AG04449 (cell line): ENCODE data around the gene WNK4.

Source experiments
- CTCF ChIA-PET: fragments of 350-600 bp; formaldehyde crosslinking; extraction: SDS; loops from one replicate; lab custom pipeline; 2021; ENCODE audit warnings: antibody characterized with exemption; lab: Yijun Ruan, JAX
- POLR2A ChIA-PET: fragments of 400-600, 350-600 bp; formaldehyde crosslinking; extraction: SDS; loops from one replicate; lab custom pipeline; 2020; ENCODE audit warnings: antibody characterized with exemption, inconsistent platforms; lab: Yijun Ruan, JAX
- DNase-seq: peaks from one replicate; pipeline ENCODE4 v3.0.0-alpha.2; 2010; ENCODE audit warnings: low read depth, low spot score
- H3K4me3 ChIP-seq: 2 replicates; pipeline ENCODE4 v1.5.1; 2011; ENCODE audit warnings: low read depth, mild to moderate bottlenecking, control low read depth, low read length
- CTCF ChIP-seq: IDR thresholded peaks from one replicate; pipeline ENCODE4 v1.5.1; 2011; ENCODE audit warnings: mild to moderate bottlenecking, moderate library complexity, low read length, control low read depth, inconsistent platforms; ENCODE audit not compliant: insufficient read depth; ENCODE audit errors: missing control alignments

The WNK4 gene

DNA sequence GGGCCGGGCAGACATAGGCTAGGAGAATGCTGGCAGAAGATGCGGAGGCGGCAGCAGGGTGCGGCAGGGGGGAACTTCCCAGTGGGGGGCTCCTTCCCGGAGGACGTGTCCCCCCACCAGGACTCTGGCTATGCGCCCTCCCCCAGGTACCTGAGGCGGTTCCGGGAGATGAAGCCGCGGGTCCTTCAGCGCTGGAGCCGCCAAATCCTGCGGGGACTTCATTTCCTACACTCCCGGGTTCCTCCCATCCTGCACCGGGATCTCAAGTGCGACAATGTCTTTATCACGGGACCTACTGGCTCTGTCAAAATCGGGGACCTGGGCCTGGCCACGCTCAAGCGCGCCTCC is 3.4 kb downstream of the WNK4 start:
- TF ChIP-seq CTCF: no peak
- ChIA-PET CTCF (interaction anchor here (1.0 to 1.4 kb wide), 2 partner anchors 20 to 40 kb away, joined by 4 to 6 read pairs; partner anchors contain the start of gene BECN1), POLR2A (interaction anchor here (0.6 to 1.4 kb wide), 3 partner anchors 10 to 13 kb away, joined by 3 to 5 read pairs (median 4); partner anchors contain the start of gene VPS25)
- no peak for DNase-seq
- peak overlapping the region; percentile 76 for H3K4me3 ChIP-seq

DNA sequence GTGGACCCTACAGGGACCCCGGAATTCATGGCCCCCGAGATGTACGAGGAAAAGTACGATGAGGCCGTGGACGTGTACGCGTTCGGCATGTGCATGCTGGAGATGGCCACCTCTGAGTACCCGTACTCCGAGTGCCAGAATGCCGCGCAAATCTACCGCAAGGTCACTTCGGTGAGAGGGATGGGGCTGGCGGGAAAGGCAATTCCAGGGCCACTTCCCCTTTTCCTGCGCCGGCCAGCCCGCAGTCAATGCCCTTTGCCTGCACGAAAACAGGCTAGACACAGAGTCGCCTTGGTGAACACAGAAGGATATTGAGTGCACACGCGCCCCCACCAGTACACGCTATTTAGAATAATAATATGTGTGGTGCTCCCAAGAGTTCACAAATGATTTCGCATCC is 4.0 kb downstream of the WNK4 start:
- no peak overlapping the region for H3K4me3 ChIP-seq
- CTCF ChIA-PET: no interaction called here
- no peak for DNase-seq
- TF ChIP-seq CTCF: no peak
- POLR2A ChIA-PET: no interaction called here

GRCh38 chr17:42784811-42785592 is 4.6 kb downstream of the WNK4 start:
- CTCF ChIA-PET: interaction anchor here (2.3 to 2.4 kb wide), 2 partner anchors 13 to 39 kb away, joined by 5 to 8 read pairs; partner anchors contain the start of genes BECN1, CNTD1 and COA3
- TF ChIP-seq CTCF: no peak
- DNase-seq: no peak
- POLR2A ChIA-PET: no interaction called here
- H3K4me3 ChIP-seq: no peak overlapping the region

DNA sequence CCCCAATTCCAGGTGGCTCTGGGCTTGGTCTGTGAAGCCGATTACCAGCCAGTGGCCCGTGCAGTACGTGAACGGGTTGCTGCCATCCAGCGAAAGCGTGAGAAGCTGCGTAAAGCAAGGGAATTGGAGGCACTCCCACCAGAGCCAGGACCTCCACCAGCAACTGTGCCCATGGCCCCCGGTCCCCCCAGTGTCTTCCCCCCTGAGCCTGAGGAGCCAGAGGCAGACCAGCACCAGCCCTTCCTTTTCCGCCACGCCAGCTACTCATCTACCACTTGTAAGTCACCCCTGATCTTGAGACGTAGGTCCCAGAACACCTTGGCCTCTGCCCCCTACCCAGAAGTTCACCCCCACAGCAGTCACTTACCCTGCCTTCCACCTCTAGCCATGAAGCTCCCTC is 6.9 kb downstream of the WNK4 start:
- no peak for TF ChIP-seq CTCF
- no peak for DNase-seq
- CTCF ChIA-PET: interaction anchor here (0.6 to 2.4 kb wide), 4 partner anchors 9 to 37 kb away, joined by 3 to 8 read pairs (median 4); partner anchors contain the start of gene BECN1
- POLR2A ChIA-PET: no interaction called here
- no peak overlapping the region for H3K4me3 ChIP-seq

DNA sequence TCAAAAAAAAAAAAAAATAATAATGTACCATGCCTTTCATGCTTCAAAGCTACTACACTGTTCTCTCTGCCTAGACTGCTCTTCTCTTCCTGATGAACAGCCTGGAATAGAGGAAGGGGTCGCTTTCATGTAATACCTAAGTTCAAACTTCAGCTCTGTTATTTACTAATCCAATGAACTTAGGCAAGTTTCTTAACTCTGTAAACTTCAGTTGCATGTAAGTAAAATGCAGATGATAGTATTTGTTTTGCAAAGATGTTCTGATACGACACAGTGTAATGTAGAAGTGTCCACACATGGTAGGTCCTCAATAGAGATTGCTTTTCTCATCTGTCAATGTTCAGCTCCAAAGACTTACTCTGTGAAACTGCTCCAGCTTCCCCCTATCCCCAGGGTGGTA is 11.5 kb downstream of the WNK4 start:
- DNase-seq: no peak
- CTCF ChIA-PET: interaction anchor here (0.5 to 1.5 kb wide), 3 partner anchors 28 to 213 kb away, joined by 3 read pairs; no protein-coding TSS in a partner anchor
- POLR2A ChIA-PET: interaction anchor here (0.7 to 1.9 kb wide), 2 partner anchors 11 to 32 kb away, joined by 4 to 6 read pairs; partner anchors contain the start of genes BECN1 and WNK4
- TF ChIP-seq CTCF: no peak
- H3K4me3 ChIP-seq: no peak overlapping the region

GRCh38 chr17:42792545-42792944 is 12.1 kb downstream of the WNK4 start:
- H3K4me3 ChIP-seq: no peak overlapping the region
- CTCF ChIA-PET: interaction anchor here (0.7 to 1.5 kb wide), 2 partner anchors 28 to 214 kb away, joined by 3 read pairs; no protein-coding TSS in a partner anchor
- DNase-seq: no peak
- TF ChIP-seq CTCF: no peak
- POLR2A ChIA-PET: interaction anchor here (1.9 kb wide), 1 partner anchor 12 kb away, joined by 6 read pairs; the partner anchor contains the start of gene WNK4
